Keratinocyte (primary cell): Measurements from ENCODE around the gene C2orf76.

ENCODE experiments used
- CTCF ChIP-seq, 3 experiments: IDR thresholded peaks in 1 of 3; conservative IDR thresholded peaks in 1 of 3; optimal IDR thresholded peaks in 1 of 3; 2 replicates in 2 of 3; 3 replicates in 1 of 3; pipeline versions ENCODE3 to v1.5.1; 2011; ENCODE audit warnings: low read length in 3 of 3, mild to moderate bottlenecking in 3 of 3, moderate library complexity in 2 of 3, control low read depth in 1 of 3, inconsistent platforms in 1 of 3; ENCODE audit not compliant: insufficient read depth in 2 of 3; ENCODE audit errors: extremely low read depth in 1 of 3
- EZH2 ChIP-seq: IDR thresholded peaks from one replicate; pipeline ENCODE4 v1.6.1; 2012; ENCODE audit warnings: inconsistent platforms, mild to moderate bottlenecking, low read length, moderate library complexity

GRCh38 chr2:119338826-119339561 is 27.6 kb downstream of the C2orf76 start:
- TF ChIP-seq CTCF (optimal IDR thresholded peaks at IDR 0.05 in 1 of 3, IDR thresholded peaks at IDR 0.05 in 1 of 3, conservative IDR thresholded peaks at IDR 0.05 in 1 of 3; ENCODE audit: extremely low read depth in 1 of 3, insufficient read depth in 2 of 3, low read length in 3 of 3): no peak
- no peak for TF ChIP-seq EZH2
